HG02798 (cell line): ENCODE data around the gene ANKS6.
A peak's percentile ranks its signal among the peaks of the same experiment; 100 is the strongest.

Experiments
- ATAC-seq: cut with Tn5 transposase; IDR thresholded peaks from one replicate; pipeline ENCODE4 v1.9.1; 2021; ENCODE audit warnings: mild to moderate bottlenecking; ENCODE audit not compliant: unreplicated experiment, poor library complexity

The ANKS6 gene

GRCh38 chr9:98796364-98797101 lies at the start of gene ANKS6:
Gene ANKS6 (minus strand): TSS chr9:98796555. CDS start chr9:98796491, 64 bp downstream.
- ATAC-seq, result peak; percentile 85

GRCh38 chr9:98846081-98846480 lies 49.7 kb upstream of the ANKS6 start:
- ATAC-seq, result no peak

DNA sequence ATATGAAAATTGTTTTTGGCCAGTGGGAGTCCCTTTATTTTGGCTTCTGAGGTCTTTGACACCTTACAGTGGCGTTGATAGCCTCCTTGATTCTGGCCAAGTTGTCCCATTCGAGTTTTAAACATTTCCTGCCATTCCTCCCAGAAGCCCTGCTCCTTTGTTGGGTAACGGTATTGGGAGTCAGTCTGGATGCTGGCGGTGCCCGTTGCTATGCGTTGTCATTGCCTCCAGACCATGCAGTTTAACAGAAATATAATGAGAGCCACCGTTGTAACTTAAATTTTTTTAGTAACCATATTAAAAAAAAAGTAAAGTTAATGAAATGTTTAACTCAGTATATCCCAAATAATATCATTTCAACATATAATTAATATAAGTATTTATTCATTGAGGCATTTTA lies 46.2 kb upstream of the ANKS6 start:
- ATAC-seq, result no peak

DNA sequence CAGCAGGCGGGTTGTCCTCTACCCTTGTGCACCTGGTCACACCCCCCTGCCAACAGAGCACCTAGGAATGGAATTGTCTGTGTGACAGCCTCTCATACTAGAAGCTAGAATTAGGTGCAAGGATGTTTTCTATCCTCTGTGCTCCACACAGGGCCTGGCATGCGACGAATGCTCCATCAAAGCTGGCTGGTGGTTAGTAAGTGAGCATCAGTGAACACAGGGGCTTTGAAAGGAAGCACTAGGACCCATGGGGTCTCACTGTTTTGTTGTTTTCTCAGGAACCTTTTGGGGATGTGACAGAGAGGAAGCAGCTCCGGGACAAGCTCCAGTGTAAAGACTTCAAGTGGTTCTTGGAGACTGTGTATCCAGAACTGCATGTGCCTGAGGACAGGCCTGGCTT lies 43.4 kb upstream of the ANKS6 start:
- no peak for ATAC-seq

DNA sequence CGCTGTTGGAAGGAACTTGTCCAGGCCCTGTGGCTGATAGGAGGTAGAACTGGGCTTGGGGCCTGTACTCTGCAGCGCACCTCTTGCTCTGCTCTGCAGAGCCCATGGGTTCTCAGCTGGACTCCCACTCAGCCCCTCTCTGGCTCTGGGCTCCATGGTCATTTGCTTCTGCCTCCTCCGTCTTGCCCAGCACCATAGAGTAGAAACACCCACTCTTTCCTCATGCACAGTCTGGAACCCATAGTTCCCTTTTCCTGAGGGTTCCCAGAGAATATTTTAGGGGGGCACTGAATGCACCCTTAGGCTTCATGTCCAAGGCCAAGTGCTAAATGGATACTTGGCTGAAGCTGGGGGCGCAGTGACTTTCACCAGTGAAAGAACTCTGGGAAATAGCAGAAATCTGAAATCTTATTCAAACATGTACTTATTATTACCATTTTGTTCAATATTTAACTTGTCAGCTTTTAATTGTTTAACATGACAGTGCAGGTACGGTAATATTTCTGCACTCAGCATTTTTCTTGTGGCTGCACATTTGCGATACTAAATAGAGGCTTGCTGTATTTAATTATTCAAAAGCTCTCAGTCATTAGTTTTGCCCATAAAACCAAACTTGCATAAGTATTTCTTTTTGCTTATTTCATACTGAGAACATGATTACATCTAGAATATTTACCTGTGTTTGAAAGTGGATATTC lies 42.7 kb upstream of the ANKS6 start:
- no peak for ATAC-seq

GRCh38 chr9:98838155-98838867 lies 42.0 kb upstream of the ANKS6 start:
- ATAC-seq, result no peak

- ATAC-seq, result no peak
These were observed 41.2 kb upstream of the ANKS6 start for GRCh38 chr9:98837516-98837915.

DNA sequence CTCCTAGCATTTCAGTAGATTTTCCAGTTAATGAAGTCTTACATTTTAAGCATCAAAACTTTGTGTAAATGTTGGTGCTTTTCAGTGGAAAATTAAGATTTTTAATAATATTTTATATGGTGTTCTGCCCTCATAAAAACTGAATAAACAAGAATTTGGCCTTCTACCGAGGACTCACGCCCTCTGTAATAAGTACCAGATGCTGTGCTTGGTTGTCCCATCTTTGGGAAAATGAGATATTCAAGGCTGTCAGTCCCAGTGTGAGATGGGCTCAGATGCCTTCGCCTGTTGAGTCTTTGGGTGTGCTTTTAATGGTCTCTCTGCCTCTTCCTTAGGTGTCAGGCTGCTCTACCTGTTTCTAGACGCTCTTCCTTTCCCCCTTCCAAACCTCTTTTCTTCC lies 39.9 kb upstream of the ANKS6 start:
- ATAC-seq, result no peak

GRCh38 chr9:98834386-98834785 lies 38.0 kb upstream of the ANKS6 start:
- no peak for ATAC-seq

- ATAC-seq, result no peak
These were observed 37.0 kb upstream of the ANKS6 start for GRCh38 chr9:98833090-98833956.

- ATAC-seq, result no peak
These were observed 36.4 kb upstream of the ANKS6 start for GRCh38 chr9:98832768-98833089.

DNA sequence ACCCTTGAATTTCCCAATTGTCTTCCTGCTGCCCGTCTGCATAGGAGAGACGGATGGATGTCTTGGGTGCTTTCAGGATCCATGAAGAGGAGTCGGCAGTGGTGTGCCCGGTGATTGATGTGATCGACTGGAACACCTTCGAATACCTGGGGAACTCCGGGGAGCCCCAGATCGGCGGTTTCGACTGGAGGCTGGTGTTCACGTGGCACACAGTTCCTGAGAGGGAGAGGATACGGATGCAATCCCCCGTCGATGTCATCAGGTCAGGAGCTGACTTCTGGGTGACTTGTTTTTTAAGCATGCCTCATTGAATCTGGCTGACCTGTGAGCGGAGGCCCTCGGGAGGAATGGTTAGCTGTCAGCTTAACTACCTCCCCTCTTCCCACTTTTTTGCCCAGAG lies 35.3 kb upstream of the ANKS6 start:
- no peak for ATAC-seq

GRCh38 chr9:98830554-98830953 lies 34.2 kb upstream of the ANKS6 start:
- no peak for ATAC-seq

DNA sequence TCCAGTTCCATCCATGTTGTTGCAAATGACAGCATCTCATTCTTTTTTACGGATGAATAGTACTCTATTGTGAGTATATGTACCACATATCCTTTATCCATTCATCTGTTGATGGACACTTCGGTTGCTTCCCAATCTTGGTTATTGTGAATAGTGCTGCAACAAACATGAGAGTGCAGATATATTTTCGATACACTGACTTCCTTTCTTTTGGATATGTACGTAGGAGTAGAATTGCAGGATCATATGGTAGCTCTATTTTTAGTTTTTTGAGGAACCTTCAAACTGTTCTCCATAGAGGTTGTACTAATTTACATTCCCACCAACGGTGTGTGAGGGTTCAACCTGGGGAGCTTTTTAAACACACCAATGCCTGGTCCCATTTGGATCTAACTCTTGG lies 33.4 kb upstream of the ANKS6 start:
- no peak for ATAC-seq

GRCh38 chr9:98826716-98827115 lies 30.4 kb upstream of the ANKS6 start:
- ATAC-seq, result no peak

DNA sequence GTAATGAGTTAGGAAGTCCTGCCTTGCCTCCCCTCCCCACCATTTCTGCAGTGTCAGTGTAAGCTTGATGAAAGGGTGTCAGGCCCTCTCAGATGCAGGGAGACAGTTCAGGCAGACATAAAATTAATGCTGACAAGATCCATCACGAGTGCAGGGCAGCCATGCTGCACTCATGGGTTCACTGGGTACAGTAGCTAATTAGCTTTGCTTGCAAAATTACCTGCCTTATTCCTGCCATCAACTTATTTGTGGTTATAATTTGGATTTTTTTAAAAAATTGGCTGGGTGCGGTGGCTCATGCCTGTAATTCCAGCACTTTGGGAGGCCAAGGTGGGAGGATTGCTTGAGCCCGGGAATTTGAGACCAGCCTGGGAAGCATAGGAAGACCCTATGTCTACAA lies 29.1 kb upstream of the ANKS6 start:
- no peak for ATAC-seq

DNA sequence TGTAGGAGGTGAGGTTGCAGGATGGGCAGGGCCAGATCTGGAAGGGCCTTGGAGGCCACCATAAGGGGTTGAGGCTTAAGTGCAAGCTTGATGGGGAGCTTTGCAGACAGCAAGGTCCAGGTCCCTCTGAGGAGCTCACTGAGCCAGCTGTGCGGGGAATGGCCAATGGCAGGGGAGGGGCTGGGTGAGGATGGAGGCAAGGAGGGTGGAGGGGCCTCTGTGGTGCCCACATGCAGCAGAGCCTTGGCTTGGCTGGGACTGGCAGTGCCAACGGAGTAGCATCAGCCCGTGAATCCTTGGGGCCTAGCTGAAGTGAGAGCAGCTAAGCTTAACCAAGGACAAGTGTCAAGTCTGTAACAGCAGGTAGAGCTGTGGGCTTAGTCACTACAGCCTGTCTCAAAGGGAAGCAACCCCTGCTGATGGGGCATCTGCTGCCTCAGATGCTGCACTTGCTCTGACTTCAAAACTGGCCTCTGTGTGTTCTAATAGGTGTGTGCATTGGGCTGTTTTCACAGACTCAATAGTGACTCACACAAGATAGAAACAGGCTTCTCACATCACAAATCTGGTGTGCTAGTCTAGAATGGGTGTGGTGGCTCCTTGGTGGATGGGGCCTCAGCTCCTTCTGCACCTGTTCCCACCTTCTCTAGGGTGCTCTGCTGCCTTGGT lies 27.4 kb upstream of the ANKS6 start:
- ATAC-seq, result no peak

DNA sequence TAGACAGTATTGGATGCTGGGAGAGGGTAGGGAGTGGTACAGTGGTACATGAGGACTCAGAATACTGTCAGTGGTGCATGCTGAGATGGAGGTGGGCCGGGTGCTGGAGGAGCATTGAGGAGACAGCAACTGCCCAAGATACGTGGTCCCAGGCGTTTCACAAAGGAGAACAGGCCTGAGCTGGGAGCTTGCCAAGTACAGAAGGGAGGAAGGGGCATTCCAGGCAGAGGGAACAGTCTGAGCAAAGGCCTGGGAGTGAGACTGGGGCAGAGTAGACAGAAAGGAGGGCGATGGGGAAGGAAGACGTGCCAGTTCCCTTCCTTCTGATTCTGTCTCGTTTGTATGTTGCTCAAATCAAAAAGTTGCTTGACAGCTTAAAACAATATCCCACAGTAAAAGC lies 26.3 kb upstream of the ANKS6 start:
- ATAC-seq, result no peak

DNA sequence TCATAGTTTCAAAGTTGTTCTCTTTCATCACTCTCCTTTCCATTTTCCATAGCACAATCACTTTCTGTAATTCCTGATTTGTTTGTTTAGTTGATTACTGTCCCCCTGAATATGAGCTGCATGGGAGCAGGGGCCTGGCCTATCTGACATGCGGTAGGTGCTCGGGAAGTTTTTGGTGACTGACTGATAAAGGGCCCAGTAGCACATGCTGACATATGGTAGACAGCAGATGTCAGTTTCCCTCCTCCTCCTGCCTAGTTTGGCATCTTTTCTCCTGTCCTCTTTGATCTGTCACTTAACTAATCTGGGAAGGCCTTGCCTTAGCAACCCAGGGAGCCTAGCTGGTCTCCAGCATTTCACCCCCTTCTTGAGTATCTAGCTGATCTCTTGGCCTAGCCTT lies 25.5 kb upstream of the ANKS6 start:
- ATAC-seq, result no peak

DNA sequence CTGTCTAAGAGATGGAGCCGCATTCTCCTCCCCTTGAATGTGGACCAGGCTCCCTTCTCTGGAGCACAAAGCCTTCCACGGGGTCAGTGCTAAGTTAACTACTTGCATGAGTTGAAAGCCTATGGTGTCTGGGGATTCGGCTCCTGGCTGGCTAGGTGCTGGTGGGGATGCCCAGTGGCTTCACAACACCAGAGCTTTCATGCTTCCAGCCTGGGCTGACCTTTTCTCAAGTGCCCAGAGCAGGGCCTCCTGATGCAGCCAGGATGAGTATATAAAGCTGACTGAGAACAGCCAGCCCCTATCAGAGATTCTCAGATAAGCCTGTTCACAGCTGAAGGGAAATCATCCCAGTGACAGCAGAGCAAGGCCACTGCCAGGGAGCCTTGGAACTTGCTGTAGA lies 22.9 kb upstream of the ANKS6 start:
- ATAC-seq, result no peak
